Heart left ventricle (tissue), 16 donors: ENCODE data around the gene ABHD10. TPM values are rescaled to one million over a fixed set of nuclear protein-coding genes. Genes with fewer than 3 reads are reported as not detected.
"Not testable (repeated sequence)": the region's sequence is repeated elsewhere in the genome, so short reads cannot be mapped to it uniquely, and the experiment has no call there.

Experiments used
- ATAC-seq, 4 donors: fragments of 200-7000 bp; cut with Tn5 transposase; one replicate each; pipeline ENCODE4 v1.9.1; 2020 to 2022; ENCODE audit warnings: moderate library complexity in 4 of 4, mild to moderate bottlenecking in 3 of 4, moderate number of reproducible peaks in 1 of 4
- DNase-seq, 5 donors: peaks; one replicate each; pipeline ENCODE4 v3.0.0-alpha.2; 2020
- H3K27ac ChIP-seq, 12 donors: fragments of 200-600 bp; sonication (generic) in 4 of 12; one replicate each; pipeline versions ENCODE4 v1.5.0 to v1.8.0; 2016 to 2022; ENCODE audit warnings: mild to moderate bottlenecking in 2 of 12
- H3K27me3 ChIP-seq, 9 donors: fragments of 200-600 bp; sonication (generic) in 2 of 9; one replicate each; pipeline versions ENCODE4 v1.5.1 to v1.8.0; 2016 to 2022; ENCODE audit warnings: mild to moderate bottlenecking in 3 of 9
- H3K36me3 ChIP-seq, 9 donors: fragments of 200-600 bp; sonication (generic) in 2 of 9; one replicate each; pipeline versions ENCODE4 v1.5.0 to v1.8.0; 2018 to 2022; ENCODE audit warnings: mild to moderate bottlenecking in 2 of 9
- H3K4me1 ChIP-seq, 12 donors: fragments of 200-600 bp; sonication (generic) in 4 of 12; one replicate each; pipeline versions ENCODE4 v1.5.0 to v1.8.0; 2016 to 2022; ENCODE audit warnings: mild to moderate bottlenecking in 3 of 12
- H3K4me3 ChIP-seq, 12 donors: fragments of 200-600 bp; sonication (generic) in 4 of 12; one replicate each; pipeline versions ENCODE4 v1.5.0 to v1.8.0; 2017 to 2022; ENCODE audit warnings: mild to moderate bottlenecking in 9 of 12, moderate library complexity in 4 of 12
- H3K9me3 ChIP-seq, 12 donors: fragments of 200-600 bp; sonication (generic) in 4 of 12; one replicate each; pipeline versions ENCODE4 v1.5.0 to v1.8.0; 2016 to 2022; ENCODE audit warnings: mild to moderate bottlenecking in 1 of 12
- CTCF ChIP-seq, 12 donors: fragments of 200-600 bp; sonication (generic) in 4 of 12; IDR thresholded peaks; one replicate each; pipeline versions ENCODE4 v1.5.0 to v1.8.0; 2018 to 2022; ENCODE audit warnings: antibody characterized with exemption in 12 of 12, mild to moderate bottlenecking in 5 of 12
- POLR2A ChIP-seq, 2 donors: fragments of 450-650 bp; IDR thresholded peaks; one replicate each; pipeline ENCODE4 v1.6.1; 2017; ENCODE audit warnings: antibody characterized with exemption in 2 of 2, mild to moderate bottlenecking in 2 of 2, moderate library complexity in 2 of 2
- WGBS, 4 donors: extraction: QIAGEN DNeasy Blood & Tissue Kit in 2 of 4; methylation state at CpG; one replicate each; pipeline versions ENCODE4 v1.1.5 to v1.1.7; 2013 to 2018; 5-methylcytosine and 5-hydroxymethylcytosine counted together
- intact Hi-C, 10 donors: fragments of 100-400 bp; cut with DNase I; formaldehyde crosslinking; loops; one replicate each; pipeline versions ENCODE4 v1.11.1 to v1.14.2; 2022
- polyA plus RNA-seq, 2 donors: library from polyadenylated mRNA; stranded (reverse); fragments of 200-250 nt; gene quantifications; one replicate each; pipeline ENCODE4 v1.2.3, GENCODE V29; 2013
- total RNA-seq, 9 donors: library from RNA; depleted of rRNA in 2 of 9; stranded (reverse); fragments of >200 nt in 2 of 9; fragmentation: NEBNext Ultra II Directional in 3 of 9; extraction: Animal tissue kit (Norgen Biotek cat#: 25700) in 3 of 9; gene quantifications; one replicate each; pipeline versions ENCODE4 v1.1.0 to v1.2.4, GENCODE V29; 2016 to 2023
- donor health status: ischemic (EF 13 %, LVEDD 7.1; RV severe dilation, severe dysfunction).
- donor health status: healthy with polysubstance abuse.
- donor health status: DM: no; HTN: yes; CAD: no.
- donor health status: DM: no; HTN: no; CAD: no.
- donor health status: ischemic (EF 25% LVEDD 6.9; RV normal size, moderate dysfunction).
- donor health status: ischemic (EF 25% LVEDD 5.7; RV mildly dilated, moderate dysfunction).
- donor health status: healthy.
- donor health status: DM: yes; HTN: yes; CAD: no.
- donor health status: ischemic (EF 35%, LVEDD 5.7; RV mildly dilated, moderate dysfunction).
- donor health status: nonischemic (EF 11% LVEDD 7.7; RV severe dilation, severe dysfunction).
- donor health status: DM: yes; HTN: yes; CAD: no.
- donor health status: PGD.
- donor health status: ischemic (EF 29% LVEDD 5.4; RV normal size, mild dysfunction).
- donor health status: nonischemic (EF 23%, LVEDD 6.1; RV moderate dilation, normal function).

Gene ABHD10
- total and polyA plus RNA-seq, 11 donors = 13.5 to 50.1 (median 40.0) TPM

GRCh38 chr3:112032098-112032731, 53.4 kb downstream of the ABHD10 start:
- TF ChIP-seq POLR2A (IDR thresholded peaks at IDR 0.05) (no peak), CTCF (IDR thresholded peaks at IDR 0.05) (no peak)
- peak; percentile 64 to 78 (median 69) for ATAC-seq
- WGBS, 4 donors = 32 to 44% (median 37%) methylated on average over 5 of the region's 5 CpGs

GRCh38 chr3:112034436-112034835, 55.6 kb downstream of the ABHD10 start, which contains the start of gene TMPRSS7:
TMPRSS7 (plus strand) TSS chr3:112034736; CDS start chr3:112034846, 110 bp downstream.
- H3K9me3 ChIP-seq = peaks cover 0 to 6% (median 0%) of the 10 kb centered on the region in 12 donors
- DNase-seq (no peak), ATAC-seq (no peak)
- H3K4me1 ChIP-seq = peaks cover 0 to 10% (median 0%) of the 10 kb centered on the region in 12 donors
- no peak within 1 kb of the TSS for H3K27ac ChIP-seq
- H3K27me3 ChIP-seq = no peaks in the 10 kb centered on the region
- 87 to 95% (median 94%) methylated on average over 4 of the region's 4 CpGs for WGBS, 4 donors
- H3K4me3 ChIP-seq = no peak within 1 kb of the TSS
- intact Hi-C loops = no loop called here
- TF ChIP-seq CTCF (IDR thresholded peaks at IDR 0.05) (no peak), POLR2A (IDR thresholded peaks at IDR 0.05) (no peak)
- H3K36me3 ChIP-seq = no peaks in the 10 kb centered on the region

More at GRCh38 chr3:112032098-112032731, 53.4 kb downstream of the ABHD10 start:
- intact Hi-C loops = no loop called here
- no peak overlapping the region for H3K4me3 ChIP-seq
- peaks cover 0 to 16% (median 0%) of the 10 kb centered on the region in 12 donors for H3K4me1 ChIP-seq
- H3K36me3 ChIP-seq = no peaks in the 10 kb centered on the region
- DNase-seq = peak in 3 of 5 donors; percentile 27 to 48 (median 34)
- H3K9me3 ChIP-seq = peaks cover 0 to 3% (median 0%) of the 10 kb centered on the region in 12 donors
- no peak overlapping the region for H3K27ac ChIP-seq
- no peaks in the 10 kb centered on the region for H3K27me3 ChIP-seq

GRCh38 chr3:112035241-112035640, 56.4 kb downstream of the ABHD10 start:
- WGBS, 4 donors = 53 to 74% (median 66%) methylated on average over 3 of the region's 3 CpGs
- DNase-seq (no peak), ATAC-seq (no peak)
- Histone ChIP-seq H3K27me3 (no peaks in the 10 kb centered on the region), H3K4me3 (no peak overlapping the region), H3K27ac (no peak overlapping the region), H3K4me1 (peaks cover 0 to 10% (median 0%) of the 10 kb centered on the region in 12 donors), H3K36me3 (no peaks in the 10 kb centered on the region), H3K9me3 (peaks cover 0 to 6% (median 0%) of the 10 kb centered on the region in 12 donors)
- TF ChIP-seq CTCF (IDR thresholded peaks at IDR 0.05) = no peak
- intact Hi-C loops = no loop called here

GRCh38 chr3:112037194-112037593, 58.4 kb downstream of the ABHD10 start:
- H3K27ac ChIP-seq, H3K4me1 ChIP-seq, DNase-seq, H3K27me3 ChIP-seq, H3K36me3 ChIP-seq, H3K4me3 ChIP-seq, H3K9me3 ChIP-seq, intact Hi-C loops, ATAC-seq: not testable (repeated sequence)
- 59 to 76% (median 68%) methylated on average over 4 of the region's 4 CpGs for WGBS, 4 donors
